Measurements from ENCODE around the gene GLB1L.

Gene GLB1L

GRCh38 chr2:219218732-219219701, 26.2 kb downstream of the GLB1L start, which contains the start of gene ABCB6:
Gene ABCB6, minus strand, starts transcription at chr2:219218958. Its CDS starts 285 bp downstream, at chr2:219218673.
- peak within 1 kb of the TSS; percentile 83 for H3K9ac ChIP-seq (ENCODE audit: insufficient read length)
- peaks cover 43% of the 10 kb centered on the region for H3K36me3 ChIP-seq (ENCODE audit: insufficient read depth, low read length)
- peak within 1 kb of the TSS; percentile 69 for H3K27ac ChIP-seq
- TF ChIP-seq POLR2AphosphoS5 (IDR thresholded peaks at IDR 0.05; ENCODE audit: borderline replicate concordance, low read depth, low read length) (peak; percentile 95), FOXP2 (optimal IDR thresholded peaks at IDR 0.05; ENCODE audit: control extremely low read depth, extremely low read length, insufficient read depth) (no peak), EZH2 (IDR thresholded peaks at IDR 0.05) (no peak)
- no peaks in the 10 kb centered on the region for H3K9me3 ChIP-seq (ENCODE audit: low read depth, low read length)
- no peak for DNase-seq (ENCODE audit: low read depth, low spot score)
- peak within 1 kb of the TSS; percentile 90 for H3K4me3 ChIP-seq

GRCh38 chr2:219218217-219218731, 27.0 kb downstream of the GLB1L start:
- H3K27ac ChIP-seq: peak overlapping the region; percentile 69
- no peak for DNase-seq (ENCODE audit: low read depth, low spot score)

GRCh38 chr2:219216535-219216915, 28.7 kb downstream of the GLB1L start:
- no peak overlapping the region for H3K4me3 ChIP-seq
- no peak overlapping the region for H3K9ac ChIP-seq (ENCODE audit: insufficient read length)
- H3K9me3 ChIP-seq (ENCODE audit: low read depth, low read length): no peaks in the 10 kb centered on the region
- peak overlapping the region; percentile 42; the same call in 1 of the 2 replicates for H3K27ac ChIP-seq
- peaks cover 51% of the 10 kb centered on the region for H3K36me3 ChIP-seq (ENCODE audit: insufficient read depth, low read length)
- DNase-seq (ENCODE audit: low read depth, low spot score): no peak
- no peak for TF ChIP-seq EZH2 (IDR thresholded peaks at IDR 0.05)
- TF ChIP-seq FOXP2 (optimal IDR thresholded peaks at IDR 0.05; ENCODE audit: control extremely low read depth, extremely low read length, insufficient read depth): no peak
- no peak for TF ChIP-seq POLR2AphosphoS5 (IDR thresholded peaks at IDR 0.05; ENCODE audit: borderline replicate concordance, low read depth, low read length)

More at GRCh38 chr2:219218217-219218731, 27.0 kb downstream of the GLB1L start:
- Histone ChIP-seq H3K9me3 (ENCODE audit: low read depth, low read length) (no peaks in the 10 kb centered on the region), H3K9ac (ENCODE audit: insufficient read length) (peak overlapping the region; percentile 83), H3K4me3 (peak overlapping the region; percentile 90), H3K36me3 (ENCODE audit: insufficient read depth, low read length) (peaks cover 43% of the 10 kb centered on the region)
- TF ChIP-seq POLR2AphosphoS5 (IDR thresholded peaks at IDR 0.05; ENCODE audit: borderline replicate concordance, low read depth, low read length): no peak
- no peak for TF ChIP-seq EZH2 (IDR thresholded peaks at IDR 0.05)
- no peak for TF ChIP-seq FOXP2 (optimal IDR thresholded peaks at IDR 0.05; ENCODE audit: control extremely low read depth, extremely low read length, insufficient read depth)

GRCh38 chr2:219215871-219216534, 29.2 kb downstream of the GLB1L start:
- Histone ChIP-seq H3K4me3 (no peak overlapping the region), H3K36me3 (ENCODE audit: insufficient read depth, low read length) (peaks cover 55% of the 10 kb centered on the region), H3K9ac (ENCODE audit: insufficient read length) (no peak overlapping the region), H3K9me3 (ENCODE audit: low read depth, low read length) (no peaks in the 10 kb centered on the region), H3K27ac (no peak overlapping the region)
- no peak for DNase-seq (ENCODE audit: low read depth, low spot score)
- TF ChIP-seq POLR2AphosphoS5 (IDR thresholded peaks at IDR 0.05; ENCODE audit: borderline replicate concordance, low read depth, low read length) (no peak), FOXP2 (optimal IDR thresholded peaks at IDR 0.05; ENCODE audit: control extremely low read depth, extremely low read length, insufficient read depth) (no peak), EZH2 (IDR thresholded peaks at IDR 0.05) (no peak)

GRCh38 chr2:219214786-219215185, 30.5 kb downstream of the GLB1L start:
- Histone ChIP-seq H3K27ac (no peak overlapping the region), H3K9me3 (ENCODE audit: low read depth, low read length) (no peaks in the 10 kb centered on the region), H3K9ac (ENCODE audit: insufficient read length) (no peak overlapping the region), H3K4me3 (no peak overlapping the region), H3K36me3 (ENCODE audit: insufficient read depth, low read length) (peaks cover 68% of the 10 kb centered on the region)
- DNase-seq (ENCODE audit: low read depth, low spot score): no peak
- TF ChIP-seq POLR2AphosphoS5 (IDR thresholded peaks at IDR 0.05; ENCODE audit: borderline replicate concordance, low read depth, low read length) (no peak), EZH2 (IDR thresholded peaks at IDR 0.05) (no peak), FOXP2 (optimal IDR thresholded peaks at IDR 0.05; ENCODE audit: control extremely low read depth, extremely low read length, insufficient read depth) (no peak)

GRCh38 chr2:219214141-219214540, 31.1 kb downstream of the GLB1L start:
- TF ChIP-seq POLR2AphosphoS5 (IDR thresholded peaks at IDR 0.05; ENCODE audit: borderline replicate concordance, low read depth, low read length) (no peak), FOXP2 (optimal IDR thresholded peaks at IDR 0.05; ENCODE audit: control extremely low read depth, extremely low read length, insufficient read depth) (no peak), EZH2 (IDR thresholded peaks at IDR 0.05) (no peak)
- no peak overlapping the region for H3K4me3 ChIP-seq
- H3K9me3 ChIP-seq (ENCODE audit: low read depth, low read length): no peaks in the 10 kb centered on the region
- H3K27ac ChIP-seq: no peak overlapping the region
- H3K9ac ChIP-seq (ENCODE audit: insufficient read length): no peak overlapping the region
- H3K36me3 ChIP-seq (ENCODE audit: insufficient read depth, low read length): peaks cover 74% of the 10 kb centered on the region
- no peak for DNase-seq (ENCODE audit: low read depth, low spot score)

GRCh38 chr2:219213486-219214071, 31.7 kb downstream of the GLB1L start:
- TF ChIP-seq FOXP2 (optimal IDR thresholded peaks at IDR 0.05; ENCODE audit: control extremely low read depth, extremely low read length, insufficient read depth) (no peak), EZH2 (IDR thresholded peaks at IDR 0.05) (no peak), POLR2AphosphoS5 (IDR thresholded peaks at IDR 0.05; ENCODE audit: borderline replicate concordance, low read depth, low read length) (peak; percentile 37; the same call in 1 of the 2 replicates)
- no peak for DNase-seq (ENCODE audit: low read depth, low spot score)
- Histone ChIP-seq H3K9ac (ENCODE audit: insufficient read length) (no peak overlapping the region), H3K9me3 (ENCODE audit: low read depth, low read length) (no peaks in the 10 kb centered on the region), H3K36me3 (ENCODE audit: insufficient read depth, low read length) (peaks cover 80% of the 10 kb centered on the region), H3K4me3 (no peak overlapping the region), H3K27ac (no peak overlapping the region)
